Activated naive CD8-positive, alpha-beta T cell (primary cell): ENCODE results near the gene CDKN1A.
A peak's percentile ranks its signal among the peaks of the same experiment; 100 is the strongest.

Experiments used
- H3K27ac Mint-ChIP-seq: one replicate; pipeline ENCODE4 v1.8.0; 2021; ENCODE audit warnings: mixed read lengths
- H3K27me3 Mint-ChIP-seq: one replicate; pipeline ENCODE4 v1.8.0; 2021; ENCODE audit warnings: mixed read lengths
- H3K36me3 Mint-ChIP-seq: one replicate; pipeline ENCODE4 v1.8.0; 2021; ENCODE audit warnings: mixed read lengths
- H3K4me1 Mint-ChIP-seq: one replicate; pipeline ENCODE4 v1.8.0; 2021; ENCODE audit warnings: low read depth, mixed read lengths
- H3K4me3 Mint-ChIP-seq: one replicate; pipeline ENCODE4 v1.8.0; 2021; ENCODE audit warnings: mild to moderate bottlenecking, mixed read lengths
- H3K9me3 Mint-ChIP-seq: one replicate; pipeline ENCODE4 v1.8.0; 2021; ENCODE audit warnings: low read depth, mixed read lengths

The CDKN1A gene

GRCh38 chr6:36682328-36683144, 4.0 kb downstream of the CDKN1A start:
- no peak overlapping the region for H3K27ac Mint-ChIP-seq
- H3K4me1 Mint-ChIP-seq: peaks cover 39% of the 10 kb centered on the region

GRCh38 chr6:36683145-36683655, 4.7 kb downstream of the CDKN1A start:
- Mint-ChIP-seq H3K27ac (no peak overlapping the region), H3K36me3 (no peaks in the 10 kb centered on the region), H3K4me3 (no peak overlapping the region), H3K27me3 (peaks cover 1% of the 10 kb centered on the region), H3K4me1 (peaks cover 33% of the 10 kb centered on the region), H3K9me3 (no peaks in the 10 kb centered on the region)

More at GRCh38 chr6:36682328-36683144, 4.0 kb downstream of the CDKN1A start:
- Mint-ChIP-seq H3K27me3 (peaks cover 1% of the 10 kb centered on the region), H3K4me3 (peak overlapping the region; percentile 42), H3K36me3 (no peaks in the 10 kb centered on the region), H3K9me3 (no peaks in the 10 kb centered on the region)

- H3K4me1 Mint-ChIP-seq: peaks cover 29% of the 10 kb centered on the region
Observed at GRCh38 chr6:36683656-36684446, 5.3 kb downstream of the CDKN1A start.

GRCh38 chr6:36684447-36684812, 5.9 kb downstream of the CDKN1A start:
- Mint-ChIP-seq H3K36me3 (peaks cover 2% of the 10 kb centered on the region), H3K9me3 (no peaks in the 10 kb centered on the region), H3K27me3 (peaks cover 1% of the 10 kb centered on the region), H3K4me3 (no peak overlapping the region), H3K4me1 (peaks cover 29% of the 10 kb centered on the region), H3K27ac (no peak overlapping the region)

More at GRCh38 chr6:36683656-36684446, 5.3 kb downstream of the CDKN1A start:
- Mint-ChIP-seq H3K4me3 (no peak overlapping the region), H3K9me3 (no peaks in the 10 kb centered on the region), H3K36me3 (peaks cover 2% of the 10 kb centered on the region), H3K27me3 (peaks cover 1% of the 10 kb centered on the region), H3K27ac (no peak overlapping the region)

- H3K4me3 Mint-ChIP-seq: no peak overlapping the region
- H3K27ac Mint-ChIP-seq: no peak overlapping the region
- H3K9me3 Mint-ChIP-seq: no peaks in the 10 kb centered on the region
- H3K36me3 Mint-ChIP-seq: peaks cover 2% of the 10 kb centered on the region
- peaks cover 29% of the 10 kb centered on the region for H3K4me1 Mint-ChIP-seq
- peaks cover 1% of the 10 kb centered on the region for H3K27me3 Mint-ChIP-seq
Observed at GRCh38 chr6:36685166-36685924, 6.8 kb downstream of the CDKN1A start.

GRCh38 chr6:36685926-36686667, 7.6 kb downstream of the CDKN1A start:
- Mint-ChIP-seq H3K9me3 (no peaks in the 10 kb centered on the region), H3K27ac (no peak overlapping the region), H3K4me3 (no peak overlapping the region), H3K27me3 (peaks cover 1% of the 10 kb centered on the region), H3K36me3 (peaks cover 2% of the 10 kb centered on the region), H3K4me1 (peaks cover 22% of the 10 kb centered on the region)

GRCh38 chr6:36686668-36687513, 8.4 kb downstream of the CDKN1A start:
- peaks cover 1% of the 10 kb centered on the region for H3K27me3 Mint-ChIP-seq
- no peaks in the 10 kb centered on the region for H3K9me3 Mint-ChIP-seq
- H3K27ac Mint-ChIP-seq: no peak overlapping the region
- peaks cover 2% of the 10 kb centered on the region for H3K36me3 Mint-ChIP-seq
- peaks cover 24% of the 10 kb centered on the region for H3K4me1 Mint-ChIP-seq
- no peak overlapping the region for H3K4me3 Mint-ChIP-seq

GRCh38 chr6:36688063-36688738, 9.7 kb downstream of the CDKN1A start:
- peaks cover 19% of the 10 kb centered on the region for H3K4me1 Mint-ChIP-seq
- H3K27ac Mint-ChIP-seq: no peak overlapping the region

GRCh38 chr6:36688739-36689075, 10.2 kb downstream of the CDKN1A start:
- Mint-ChIP-seq H3K4me3 (no peak overlapping the region), H3K27me3 (peaks cover 1% of the 10 kb centered on the region), H3K9me3 (no peaks in the 10 kb centered on the region), H3K36me3 (peaks cover 2% of the 10 kb centered on the region), H3K4me1 (peaks cover 17% of the 10 kb centered on the region), H3K27ac (no peak overlapping the region)

More at GRCh38 chr6:36688063-36688738, 9.7 kb downstream of the CDKN1A start:
- Mint-ChIP-seq H3K9me3 (no peaks in the 10 kb centered on the region), H3K36me3 (peaks cover 2% of the 10 kb centered on the region), H3K4me3 (no peak overlapping the region), H3K27me3 (peaks cover 1% of the 10 kb centered on the region)

GRCh38 chr6:36691011-36691410, 12.5 kb downstream of the CDKN1A start:
- peaks cover 2% of the 10 kb centered on the region for H3K36me3 Mint-ChIP-seq

GRCh38 chr6:36691612-36692011, 13.1 kb downstream of the CDKN1A start:
- H3K4me3 Mint-ChIP-seq: no peak overlapping the region
- H3K4me1 Mint-ChIP-seq: peaks cover 20% of the 10 kb centered on the region
- H3K9me3 Mint-ChIP-seq: no peaks in the 10 kb centered on the region
- H3K27ac Mint-ChIP-seq: peak overlapping the region; percentile 11
- H3K36me3 Mint-ChIP-seq: peaks cover 2% of the 10 kb centered on the region
- peaks cover 1% of the 10 kb centered on the region for H3K27me3 Mint-ChIP-seq

More at GRCh38 chr6:36691011-36691410, 12.5 kb downstream of the CDKN1A start:
- Mint-ChIP-seq H3K9me3 (no peaks in the 10 kb centered on the region), H3K27ac (no peak overlapping the region), H3K27me3 (peaks cover 1% of the 10 kb centered on the region), H3K4me3 (no peak overlapping the region), H3K4me1 (peaks cover 20% of the 10 kb centered on the region)

- H3K27ac Mint-ChIP-seq: no peak overlapping the region
- no peak overlapping the region for H3K4me3 Mint-ChIP-seq
- H3K4me1 Mint-ChIP-seq: peaks cover 20% of the 10 kb centered on the region
- no peaks in the 10 kb centered on the region for H3K9me3 Mint-ChIP-seq
- H3K36me3 Mint-ChIP-seq: peaks cover 2% of the 10 kb centered on the region
- H3K27me3 Mint-ChIP-seq: no peaks in the 10 kb centered on the region
Observed at GRCh38 chr6:36692220-36692619, 13.7 kb downstream of the CDKN1A start.
